Measurements from ENCODE around the gene TLX3. TPM values are rescaled to one million over a fixed set of nuclear protein-coding genes. Genes with fewer than 3 reads are reported as not detected.

TLX3 gene
- total RNA-seq, 2 donors from 2014 or later: not detected

- ATAC-seq (no peak), DNase-seq (no peak)
- H3K4me1 ChIP-seq: no peaks in the 10 kb centered on the region
- H3K4me3 ChIP-seq: no peak overlapping the region
- no peak overlapping the region for H3K27ac ChIP-seq
- no peaks in the 10 kb centered on the region for H3K36me3 ChIP-seq (replicated peaks in 1 of 2; ENCODE audit: insufficient read depth in 1 of 2, low read depth in 2 of 2)
- intact Hi-C loops (cut with DNase I): no loop called here
- H3K9me3 ChIP-seq: no peaks in the 10 kb centered on the region
- no peaks in the 10 kb centered on the region for H3K27me3 ChIP-seq
- 67 to 72% methylated on average over 7 of the region's 7 CpGs for WGBS, 2 donors
- TF ChIP-seq CTCF (IDR thresholded peaks at IDR 0.05): no peak
- TF ChIP-seq POLR2A (IDR thresholded peaks at IDR 0.05): no peak
Measured at GRCh38 chr5:171268700-171269620, 40.1 kb upstream of the TLX3 start.

GRCh38 chr5:171269717-171270116 is 39.3 kb upstream of the TLX3 start:
- H3K27me3 ChIP-seq: no peaks in the 10 kb centered on the region
- 69 to 79% methylated on average over 2 of the region's 2 CpGs for WGBS, 2 donors
- H3K4me1 ChIP-seq: no peaks in the 10 kb centered on the region
- DNase-seq: no peak
- TF ChIP-seq POLR2A (IDR thresholded peaks at IDR 0.05) (no peak), CTCF (IDR thresholded peaks at IDR 0.05) (no peak)
- no peak overlapping the region for H3K4me3 ChIP-seq
- intact Hi-C loops (cut with DNase I): no loop called here
- no peaks in the 10 kb centered on the region for H3K9me3 ChIP-seq
- ATAC-seq: no peak
- H3K27ac ChIP-seq: no peak overlapping the region
- H3K36me3 ChIP-seq (replicated peaks in 1 of 2; ENCODE audit: insufficient read depth in 1 of 2, low read depth in 2 of 2): no peaks in the 10 kb centered on the region

GRCh38 chr5:171270136-171270535 is 38.9 kb upstream of the TLX3 start:
- TF ChIP-seq CTCF (IDR thresholded peaks at IDR 0.05): no peak
- no peak for TF ChIP-seq POLR2A (IDR thresholded peaks at IDR 0.05)
- DNase-seq (no peak), ATAC-seq (no peak)
- no peak overlapping the region for H3K27ac ChIP-seq
- no peaks in the 10 kb centered on the region for H3K9me3 ChIP-seq
- no peaks in the 10 kb centered on the region for H3K4me1 ChIP-seq
- H3K27me3 ChIP-seq: no peaks in the 10 kb centered on the region
- no peak overlapping the region for H3K4me3 ChIP-seq
- no peaks in the 10 kb centered on the region for H3K36me3 ChIP-seq (replicated peaks in 1 of 2; ENCODE audit: insufficient read depth in 1 of 2, low read depth in 2 of 2)
- intact Hi-C loops (cut with DNase I): no loop called here
- WGBS, 2 donors: 93% methylated on average over 3 of the region's 3 CpGs

- no peak overlapping the region for H3K27ac ChIP-seq
- DNase-seq (no peak), ATAC-seq (no peak)
- no peak overlapping the region for H3K4me3 ChIP-seq
- no peak for TF ChIP-seq CTCF (IDR thresholded peaks at IDR 0.05)
- no peak for TF ChIP-seq POLR2A (IDR thresholded peaks at IDR 0.05)
- H3K36me3 ChIP-seq (replicated peaks in 1 of 2; ENCODE audit: insufficient read depth in 1 of 2, low read depth in 2 of 2): no peaks in the 10 kb centered on the region
- 96 to 98% methylated on average over 3 of the region's 3 CpGs for WGBS, 2 donors
- intact Hi-C loops (cut with DNase I): no loop called here
- H3K27me3 ChIP-seq: no peaks in the 10 kb centered on the region
- no peaks in the 10 kb centered on the region for H3K9me3 ChIP-seq
- H3K4me1 ChIP-seq: no peaks in the 10 kb centered on the region
Measured at GRCh38 chr5:171271798-171272197, 37.2 kb upstream of the TLX3 start.
